Measurements from ENCODE around the gene LIG1. TPM values are rescaled to one million over a fixed set of nuclear protein-coding genes. Genes with fewer than 3 reads are reported as not detected.
A peak's percentile ranks its signal among the peaks of the same experiment; 100 is the strongest.
"Not testable (repeated sequence)": the region's sequence is repeated elsewhere in the genome, so short reads cannot be mapped to it uniquely, and the experiment has no call there.

Gene LIG1
- total RNA-seq, 1 donor from 2014 or later, result 144 TPM

DNA sequence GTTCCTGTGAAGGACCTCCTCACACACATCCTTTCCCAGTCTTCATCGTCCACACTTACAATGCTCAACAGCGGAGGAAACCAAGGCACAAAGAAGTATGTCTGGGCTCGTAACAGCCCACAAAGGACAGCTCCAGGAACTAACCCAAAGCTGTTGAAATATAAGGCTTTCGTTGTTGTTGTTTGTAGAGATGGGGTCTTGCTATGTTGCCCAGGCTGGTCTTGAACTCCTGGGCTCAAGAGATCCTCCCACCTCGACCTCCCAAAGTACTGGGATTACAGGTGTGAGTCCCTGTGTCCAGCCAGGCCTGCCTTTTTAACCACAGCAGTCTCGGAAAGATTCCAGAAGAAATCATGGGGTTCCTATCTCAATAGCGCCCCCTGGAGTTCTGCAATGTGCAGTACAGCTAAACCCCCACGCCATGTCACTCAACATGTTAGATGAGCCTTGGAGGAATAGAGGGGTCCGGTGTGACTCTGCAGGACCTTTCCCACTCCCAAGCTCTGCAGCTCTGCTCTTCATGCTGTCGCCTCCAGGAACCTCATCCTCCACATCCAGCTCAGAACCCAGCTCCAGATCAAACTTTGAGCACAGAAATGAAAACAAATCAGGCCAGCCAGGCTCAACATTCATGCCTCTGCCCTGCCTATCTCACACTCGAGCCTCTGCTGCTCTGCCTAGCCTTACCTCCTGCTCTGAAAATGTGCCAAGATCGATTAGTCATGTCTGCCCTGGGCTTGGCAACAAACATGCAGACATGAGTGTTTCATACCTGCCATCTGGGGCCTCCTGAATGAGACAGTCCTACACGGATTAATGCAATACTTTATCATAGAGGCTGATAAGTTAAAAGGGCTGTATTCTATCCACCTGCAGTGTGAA is 67.0 kb downstream of the LIG1 start:
- Mint-ChIP-seq H3K27me3 (no peaks in the 10 kb centered on the region), H3K4me1 (peaks cover 10% of the 10 kb centered on the region), H3K27ac (no peak overlapping the region), H3K4me3 (no peak overlapping the region), H3K36me3 (ENCODE audit: low read depth) (peaks cover 6% of the 10 kb centered on the region), H3K9me3 (no peaks in the 10 kb centered on the region)
- DNase-seq, result peak; percentile 82
- intact Hi-C loops (cut with micrococcal nuclease), result no loop called here

DNA sequence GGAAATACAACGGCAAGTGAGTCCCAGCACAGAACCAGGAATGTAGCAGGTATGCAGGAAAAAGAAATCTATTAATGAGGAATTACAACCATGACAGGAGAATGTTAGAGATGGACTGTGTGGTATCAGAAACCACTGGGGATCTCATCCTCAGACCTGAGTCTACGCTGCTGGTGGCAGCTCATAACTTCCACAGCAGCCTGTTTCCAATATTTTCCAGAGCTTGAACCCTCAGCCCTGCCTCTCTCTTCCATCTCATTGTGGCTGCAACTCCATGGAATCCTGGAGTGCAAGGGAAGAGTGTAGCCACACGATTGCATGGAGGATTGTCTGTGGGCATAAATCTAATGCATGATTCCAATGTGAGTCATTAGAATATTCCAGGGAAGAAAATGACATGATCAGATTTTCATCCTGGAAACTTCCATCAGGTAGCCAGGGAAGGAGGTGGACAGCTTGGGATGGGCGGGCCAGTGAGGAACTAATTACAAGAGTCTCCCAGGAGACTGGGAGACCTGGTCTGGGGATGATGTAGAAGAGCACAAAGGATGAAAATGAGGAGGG is 74.5 kb downstream of the LIG1 start:
- peaks cover 31% of the 10 kb centered on the region for H3K36me3 Mint-ChIP-seq (ENCODE audit: low read depth)
- DNase-seq, result no peak
- no peaks in the 10 kb centered on the region for H3K27me3 Mint-ChIP-seq
- intact Hi-C loops (cut with micrococcal nuclease), result no loop called here
- H3K9me3 Mint-ChIP-seq, result no peaks in the 10 kb centered on the region
- H3K4me1 Mint-ChIP-seq, result no peaks in the 10 kb centered on the region
- H3K27ac Mint-ChIP-seq, result no peak overlapping the region
- H3K4me3 Mint-ChIP-seq, result no peak overlapping the region

DNA sequence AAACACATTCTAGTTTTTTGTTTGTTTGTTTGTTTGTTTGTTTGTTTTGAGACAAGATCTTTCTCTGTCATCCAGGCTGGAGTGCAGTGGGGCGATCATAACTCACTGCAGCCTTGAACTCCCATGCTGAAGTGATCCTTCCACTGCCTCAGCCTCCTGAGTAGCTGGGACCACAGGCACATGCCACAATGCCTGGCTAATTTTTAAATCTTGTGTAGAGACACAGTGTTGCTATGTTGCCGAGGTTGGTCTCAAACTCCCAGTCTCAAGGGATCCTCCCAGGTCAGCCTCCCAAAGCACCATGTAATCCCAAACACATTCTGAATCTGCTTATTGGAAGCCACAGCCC is 75.3 kb downstream of the LIG1 start:
- no peaks in the 10 kb centered on the region for H3K9me3 Mint-ChIP-seq
- intact Hi-C loops (cut with micrococcal nuclease), result no loop called here
- no peak for DNase-seq
- H3K36me3 Mint-ChIP-seq (ENCODE audit: low read depth), result peaks cover 31% of the 10 kb centered on the region
- no peaks in the 10 kb centered on the region for H3K27me3 Mint-ChIP-seq
- no peaks in the 10 kb centered on the region for H3K4me1 Mint-ChIP-seq
- no peak overlapping the region for H3K4me3 Mint-ChIP-seq
- H3K27ac Mint-ChIP-seq, result no peak overlapping the region

DNA sequence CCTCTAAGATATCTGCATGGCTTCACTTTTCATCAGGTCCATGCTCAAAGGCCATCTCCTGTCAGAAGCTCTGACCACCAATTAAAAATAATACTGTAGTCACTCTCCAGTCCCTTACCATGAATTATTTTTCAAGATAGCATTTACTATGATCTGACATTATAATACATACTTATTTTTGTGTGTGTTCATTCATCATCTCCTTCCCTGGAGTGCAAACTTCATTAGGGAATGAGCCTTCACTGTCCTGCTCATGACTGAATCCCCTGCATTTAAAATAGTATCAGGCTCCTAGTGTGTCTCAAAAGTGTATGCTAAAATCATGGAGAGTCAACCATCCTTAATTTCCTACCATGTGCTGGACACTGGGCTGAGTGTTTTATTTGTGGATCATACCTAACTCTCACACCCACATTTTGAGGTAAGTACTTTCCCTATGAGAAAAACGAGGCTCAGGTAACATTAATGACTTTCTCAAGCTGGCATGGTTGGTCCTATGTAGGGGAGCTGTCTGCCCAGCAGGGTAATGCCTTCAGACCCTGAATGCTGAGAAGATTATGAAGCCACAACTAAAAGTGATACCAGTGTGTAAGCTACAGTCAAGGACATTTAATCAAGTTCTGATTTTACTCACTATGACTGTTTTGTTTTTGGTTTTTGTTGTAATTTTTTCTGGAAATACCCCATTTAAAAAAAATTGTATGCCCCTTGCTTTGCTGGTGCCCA is 75.9 kb downstream of the LIG1 start:
- DNase-seq, result no peak
- intact Hi-C loops (cut with micrococcal nuclease), result no loop called here
- Mint-ChIP-seq H3K36me3 (ENCODE audit: low read depth) (peaks cover 31% of the 10 kb centered on the region), H3K27me3 (no peaks in the 10 kb centered on the region), H3K4me3 (no peak overlapping the region), H3K9me3 (no peaks in the 10 kb centered on the region), H3K27ac (no peak overlapping the region), H3K4me1 (no peaks in the 10 kb centered on the region)

DNA sequence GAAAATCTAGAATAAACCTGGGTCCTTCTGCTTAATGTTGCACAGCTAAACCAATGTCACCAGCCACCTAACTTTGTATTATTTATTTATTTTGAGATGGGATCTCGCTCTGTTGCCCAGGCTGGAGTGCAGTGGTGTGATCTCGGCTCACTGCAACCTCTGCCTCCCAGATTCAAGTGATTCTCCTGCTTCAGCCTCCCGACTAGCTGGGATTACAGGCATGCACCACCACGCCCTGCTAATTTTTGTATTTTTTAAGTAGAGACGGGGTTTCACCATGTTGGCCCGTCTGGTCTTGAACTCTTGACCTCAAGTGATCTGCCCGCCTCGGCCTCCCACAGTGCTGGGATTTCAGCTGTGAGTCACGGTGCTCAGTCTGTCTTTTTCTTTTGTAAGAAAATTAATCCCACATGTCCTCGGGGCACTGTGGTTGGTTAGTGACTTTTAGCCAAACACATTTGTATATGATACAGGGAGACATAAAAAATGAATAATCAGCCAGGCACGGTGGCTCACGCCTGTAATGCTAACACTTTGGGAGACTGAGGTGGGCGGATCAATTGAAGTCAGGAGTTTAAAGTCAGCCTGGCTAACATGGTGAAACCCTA is 78.9 kb downstream of the LIG1 start:
- H3K4me3 Mint-ChIP-seq; H3K27me3 Mint-ChIP-seq; intact Hi-C loops (cut with micrococcal nuclease); H3K4me1 Mint-ChIP-seq; H3K9me3 Mint-ChIP-seq; DNase-seq; H3K27ac Mint-ChIP-seq: not testable (repeated sequence)
- H3K36me3 Mint-ChIP-seq (ENCODE audit: low read depth), result peaks cover 25% of the 10 kb centered on the region

DNA sequence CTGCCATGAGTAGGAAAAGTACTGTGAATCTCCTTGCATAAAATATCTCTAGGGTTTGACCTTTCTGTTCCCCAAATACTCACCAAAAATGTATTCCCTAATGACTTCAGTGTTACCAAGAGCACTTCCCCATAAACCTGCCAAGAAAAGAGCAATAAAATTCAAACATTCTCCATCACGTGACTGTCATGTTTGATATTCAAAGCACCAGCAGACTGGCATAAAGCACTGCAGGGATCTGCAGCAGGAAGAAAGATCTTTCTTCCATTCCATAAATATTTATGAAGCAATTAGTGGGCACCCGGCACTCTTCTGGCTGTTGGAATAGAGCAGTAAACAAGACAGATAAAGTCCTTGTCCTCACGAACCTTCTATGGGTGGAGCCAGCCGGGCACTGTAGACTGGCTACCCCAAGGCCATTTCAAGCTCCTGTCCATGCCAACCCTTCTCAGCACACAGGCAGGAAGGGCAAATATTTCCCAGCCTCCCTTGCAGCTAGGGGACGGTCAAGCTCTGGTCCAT is 79.8 kb downstream of the LIG1 start:
- DNase-seq, result no peak
- Mint-ChIP-seq H3K4me1 (no peaks in the 10 kb centered on the region), H3K4me3 (no peak overlapping the region), H3K27me3 (no peaks in the 10 kb centered on the region), H3K9me3 (no peaks in the 10 kb centered on the region), H3K27ac (no peak overlapping the region), H3K36me3 (ENCODE audit: low read depth) (peaks cover 20% of the 10 kb centered on the region)
- intact Hi-C loops (cut with micrococcal nuclease), result no loop called here

DNA sequence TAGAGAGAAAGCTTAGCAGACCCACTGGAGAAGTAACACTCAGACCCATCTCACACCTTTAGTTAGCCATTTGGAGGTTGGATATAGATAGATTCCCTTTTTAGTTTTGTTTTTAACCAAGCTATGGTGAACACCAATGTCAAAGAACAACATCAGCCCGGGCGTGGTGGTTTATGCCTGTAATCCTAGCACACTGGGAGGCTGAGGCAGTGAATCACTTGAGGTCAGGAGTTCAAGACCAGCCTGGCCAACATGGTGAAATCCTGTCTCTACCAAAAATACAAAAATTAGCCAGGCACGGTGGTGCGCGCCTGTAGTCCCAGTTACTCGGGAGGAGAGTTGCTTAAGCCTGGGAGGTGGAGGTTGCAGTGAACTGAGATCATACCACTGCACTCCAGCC is 81.2 kb downstream of the LIG1 start:
- intact Hi-C loops (cut with micrococcal nuclease); H3K27ac Mint-ChIP-seq; H3K4me3 Mint-ChIP-seq; H3K36me3 Mint-ChIP-seq (ENCODE audit: low read depth); H3K4me1 Mint-ChIP-seq; H3K27me3 Mint-ChIP-seq; H3K9me3 Mint-ChIP-seq; DNase-seq: not testable (repeated sequence)

DNA sequence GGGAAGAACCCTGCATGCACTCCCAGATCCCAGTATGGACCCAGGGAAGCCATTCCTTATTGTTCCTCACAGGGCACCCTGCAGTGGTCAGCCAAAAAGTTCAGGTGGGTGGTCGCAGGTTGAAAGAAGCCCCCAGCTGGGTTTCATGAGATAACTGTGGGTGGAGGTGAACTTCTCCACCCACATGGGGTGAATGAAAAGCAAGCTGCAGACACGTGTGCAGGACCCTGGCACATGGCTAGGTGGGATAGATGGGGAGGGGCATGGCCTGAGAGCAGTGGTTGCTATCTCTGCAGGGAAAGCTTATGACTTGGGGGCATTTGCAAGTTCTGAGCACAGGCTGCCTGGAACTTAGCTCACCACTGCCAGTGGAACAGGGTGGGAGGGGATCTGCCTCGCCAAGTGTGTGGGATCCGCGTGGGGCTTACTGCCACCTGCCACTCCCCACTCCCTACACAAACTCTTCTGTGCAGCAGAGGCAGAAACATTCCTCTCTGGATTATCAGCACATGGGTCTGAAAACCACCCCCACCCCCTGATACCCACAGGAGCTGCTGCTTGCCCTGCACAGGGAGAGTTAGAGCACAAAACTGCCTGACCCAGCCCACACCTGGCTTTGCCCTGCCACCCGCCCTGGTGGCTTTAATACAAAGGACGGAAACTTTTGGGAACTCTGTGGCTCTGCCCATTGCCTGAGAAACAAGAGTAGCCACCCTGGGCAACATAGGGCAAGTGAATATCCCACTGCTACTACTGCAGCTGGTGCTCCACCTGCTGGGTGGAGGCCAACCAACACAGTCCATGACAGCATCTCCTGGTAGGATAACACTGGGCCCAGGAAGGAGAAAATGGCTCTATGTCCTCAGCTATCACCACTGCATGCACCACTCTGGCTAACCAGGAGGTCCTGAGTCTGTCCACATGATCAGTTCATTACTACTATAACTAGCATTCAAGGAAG is 84.0 kb downstream of the LIG1 start:
- H3K4me3 Mint-ChIP-seq, result no peak overlapping the region
- H3K4me1 Mint-ChIP-seq, result no peaks in the 10 kb centered on the region
- no peak for DNase-seq
- no peak overlapping the region for H3K27ac Mint-ChIP-seq
- intact Hi-C loops (cut with micrococcal nuclease), result no loop called here
- no peaks in the 10 kb centered on the region for H3K27me3 Mint-ChIP-seq
- no peaks in the 10 kb centered on the region for H3K9me3 Mint-ChIP-seq
- no peaks in the 10 kb centered on the region for H3K36me3 Mint-ChIP-seq (ENCODE audit: low read depth)

GRCh38 chr19:48085076-48085475 is 85.1 kb downstream of the LIG1 start:
- no peaks in the 10 kb centered on the region for H3K36me3 Mint-ChIP-seq (ENCODE audit: low read depth)
- no peak for DNase-seq
- no peaks in the 10 kb centered on the region for H3K9me3 Mint-ChIP-seq
- H3K27me3 Mint-ChIP-seq, result no peaks in the 10 kb centered on the region
- H3K4me1 Mint-ChIP-seq, result no peaks in the 10 kb centered on the region
- H3K27ac Mint-ChIP-seq, result no peak overlapping the region
- intact Hi-C loops (cut with micrococcal nuclease), result no loop called here
- H3K4me3 Mint-ChIP-seq, result no peak overlapping the region

DNA sequence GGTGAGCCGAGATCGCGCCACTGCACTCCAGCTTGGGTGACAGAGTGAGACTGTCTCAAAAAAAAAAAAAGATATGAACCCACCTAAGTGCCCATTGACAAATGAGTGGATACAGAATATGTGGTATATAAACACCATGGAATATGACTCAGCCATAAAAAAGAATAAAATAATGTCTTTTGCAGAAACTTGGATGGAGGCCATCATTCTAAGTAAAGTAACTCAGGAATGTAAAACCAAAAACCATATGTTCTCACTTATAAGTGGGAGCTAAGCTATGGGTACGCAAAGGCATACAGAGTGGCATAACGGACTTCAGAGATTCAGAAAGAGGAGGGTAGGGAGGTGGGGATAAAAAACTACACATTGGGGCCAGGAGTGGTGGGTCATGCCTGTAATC is 89.0 kb downstream of the LIG1 start:
- DNase-seq, result no peak
- H3K36me3 Mint-ChIP-seq (ENCODE audit: low read depth), result peaks cover 2% of the 10 kb centered on the region
- intact Hi-C loops (cut with micrococcal nuclease), result no loop called here
- no peaks in the 10 kb centered on the region for H3K9me3 Mint-ChIP-seq
- H3K27me3 Mint-ChIP-seq, result no peaks in the 10 kb centered on the region
- no peaks in the 10 kb centered on the region for H3K4me1 Mint-ChIP-seq
- no peak overlapping the region for H3K4me3 Mint-ChIP-seq
- H3K27ac Mint-ChIP-seq, result no peak overlapping the region

- H3K9me3 Mint-ChIP-seq; intact Hi-C loops (cut with micrococcal nuclease); H3K4me1 Mint-ChIP-seq; H3K27ac Mint-ChIP-seq; H3K27me3 Mint-ChIP-seq; H3K36me3 Mint-ChIP-seq (ENCODE audit: low read depth); DNase-seq; H3K4me3 Mint-ChIP-seq: not testable (repeated sequence)
These were observed 99.9 kb downstream of the LIG1 start for GRCh38 chr19:48070177-48070769.

GRCh38 chr19:48069435-48069834 is 100.7 kb downstream of the LIG1 start:
- Mint-ChIP-seq H3K27ac (no peak overlapping the region), H3K9me3 (no peaks in the 10 kb centered on the region), H3K4me1 (no peaks in the 10 kb centered on the region), H3K4me3 (no peak overlapping the region), H3K27me3 (no peaks in the 10 kb centered on the region), H3K36me3 (ENCODE audit: low read depth) (peaks cover 5% of the 10 kb centered on the region)
- intact Hi-C loops (cut with micrococcal nuclease), result no loop called here
- no peak for DNase-seq

All from activated CD4-positive, alpha-beta T cell treated with anti-CD3 and anti-CD28 coated beads, Interleukin-2, amount 10 ng/mL, durations not matched to agents 24 days and 14 days (primary cell).